RPMI8226 (cell line): ENCODE results near the gene GAK.
"Not testable (repeated sequence)": the region's sequence is repeated elsewhere in the genome, so short reads cannot be mapped to it uniquely, and the experiment has no call there.

ENCODE experiments used
- DNase-seq: peaks from one replicate; pipeline ENCODE4 v3.0.0-alpha.2; 2015

The GAK gene

DNA sequence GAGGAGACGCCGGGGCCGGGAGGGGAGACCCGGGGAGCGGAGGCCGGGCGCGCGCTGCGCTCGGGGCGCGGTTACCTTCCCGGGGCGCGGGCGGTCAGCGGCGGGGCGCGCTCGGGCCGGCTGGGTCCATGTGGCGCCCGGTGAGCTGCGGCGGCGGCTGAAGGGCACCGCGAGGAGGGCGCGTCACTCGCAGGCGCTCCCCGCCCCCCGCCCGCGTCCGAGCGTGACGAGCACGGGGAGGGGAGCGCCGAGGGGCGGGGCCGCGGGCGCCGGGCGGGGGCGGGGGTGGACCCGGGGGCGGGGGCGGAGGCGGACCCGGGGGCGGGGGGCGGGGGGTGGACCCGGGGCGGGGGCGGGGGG is 106.2 kb downstream of the GAK start, which contains the start of gene CPLX1:
Gene CPLX1, minus strand, starts transcription at position 159 of the 360 bp plus-strand sequence. CDS start 1,607 bp downstream, outside the sequence.
- peak; percentile 30 for DNase-seq

GRCh38 chr4:825063-825970 is 106.8 kb downstream of the GAK start:
- peak; percentile 28 for DNase-seq

GRCh38 chr4:824461-825062 is 107.6 kb downstream of the GAK start:
- DNase-seq = no peak

- no peak for DNase-seq
Observed at GRCh38 chr4:823761-824460, 108.2 kb downstream of the GAK start.

GRCh38 chr4:823176-823760 is 108.8 kb downstream of the GAK start:
- DNase-seq = no peak

- DNase-seq = no peak
Observed at GRCh38 chr4:822361-823175, 109.5 kb downstream of the GAK start.

DNA sequence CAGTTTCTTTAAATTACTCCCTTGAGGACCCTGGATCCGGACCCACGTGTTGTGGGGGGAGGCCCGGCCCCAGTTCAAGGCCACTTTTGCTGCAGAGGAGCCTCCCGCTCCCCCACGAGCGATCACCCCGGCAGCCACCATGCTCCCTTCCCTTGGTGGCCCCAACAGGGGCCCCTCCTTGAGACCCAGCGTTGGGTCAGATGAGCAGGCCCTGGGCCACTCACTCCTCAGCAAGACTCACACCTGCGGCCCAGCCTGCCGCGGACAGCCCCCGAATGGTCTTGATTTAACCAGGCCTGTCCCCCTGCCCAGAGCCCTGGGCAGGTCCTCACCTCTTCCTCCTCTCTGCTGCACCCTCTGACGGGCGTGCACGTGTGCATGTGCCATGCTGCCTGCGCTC is 110.5 kb downstream of the GAK start:
- no peak for DNase-seq

DNA sequence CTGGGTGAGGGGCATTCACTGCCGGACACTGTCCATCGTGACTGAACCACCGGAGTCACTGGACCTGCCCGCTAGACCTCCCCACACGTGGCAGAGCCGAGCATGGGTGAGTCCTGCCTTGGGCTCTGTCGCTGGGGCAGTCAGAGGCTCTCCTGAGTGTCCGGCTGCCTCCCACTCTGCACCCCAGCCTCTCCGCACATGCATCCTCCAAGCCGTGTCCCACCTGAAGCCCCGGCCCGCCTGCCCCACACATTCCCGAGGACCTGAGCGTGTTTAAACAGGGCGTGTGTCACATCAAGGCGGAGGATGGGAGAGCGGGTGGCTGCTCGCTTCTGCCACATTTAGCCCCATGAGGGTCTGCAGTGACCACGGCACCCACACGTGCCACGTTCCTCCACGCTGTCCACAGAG is 110.9 kb downstream of the GAK start:
- DNase-seq = no peak

GRCh38 chr4:820230-821172 is 111.6 kb downstream of the GAK start:
- no peak for DNase-seq

DNA sequence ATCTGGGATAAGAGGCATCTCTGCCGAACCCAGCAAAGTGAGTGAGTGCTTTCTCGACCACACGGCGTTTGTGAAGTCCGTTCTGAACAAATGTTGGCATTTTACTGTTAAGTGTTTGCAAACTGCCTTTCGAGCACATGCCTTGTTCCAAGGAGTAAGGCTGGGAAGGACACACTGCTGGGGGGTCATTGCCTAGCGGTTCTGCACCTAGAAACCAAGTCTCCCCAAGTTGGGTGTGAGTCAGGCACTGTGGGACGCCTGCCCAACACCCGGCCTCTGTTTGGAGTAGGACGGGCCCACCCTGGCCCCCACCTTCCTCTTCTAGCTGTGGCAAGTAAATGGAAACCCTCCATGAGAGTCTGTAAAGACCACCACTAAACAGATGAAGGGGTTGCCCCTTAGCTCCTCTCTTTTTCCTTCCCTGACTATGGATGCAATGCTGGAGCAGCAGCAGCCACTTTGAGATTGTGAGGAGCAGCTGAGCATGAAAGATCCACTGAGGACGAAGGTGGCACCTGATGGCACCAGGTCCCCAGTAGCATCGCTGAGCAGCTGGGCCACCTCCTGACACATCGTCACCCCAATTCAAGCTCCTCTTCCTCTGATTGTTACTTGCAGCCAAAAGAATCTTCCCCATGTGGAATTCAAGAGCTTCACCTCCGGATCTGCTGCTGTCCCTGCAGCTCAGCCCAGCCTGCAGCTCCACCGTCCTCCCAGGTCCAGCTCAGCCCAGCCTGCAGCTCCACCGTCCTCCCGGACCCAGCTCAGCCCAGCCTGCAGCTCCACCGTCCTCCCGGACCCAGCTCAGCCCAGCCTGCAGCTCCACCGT is 112.5 kb downstream of the GAK start:
- DNase-seq = no peak

DNA sequence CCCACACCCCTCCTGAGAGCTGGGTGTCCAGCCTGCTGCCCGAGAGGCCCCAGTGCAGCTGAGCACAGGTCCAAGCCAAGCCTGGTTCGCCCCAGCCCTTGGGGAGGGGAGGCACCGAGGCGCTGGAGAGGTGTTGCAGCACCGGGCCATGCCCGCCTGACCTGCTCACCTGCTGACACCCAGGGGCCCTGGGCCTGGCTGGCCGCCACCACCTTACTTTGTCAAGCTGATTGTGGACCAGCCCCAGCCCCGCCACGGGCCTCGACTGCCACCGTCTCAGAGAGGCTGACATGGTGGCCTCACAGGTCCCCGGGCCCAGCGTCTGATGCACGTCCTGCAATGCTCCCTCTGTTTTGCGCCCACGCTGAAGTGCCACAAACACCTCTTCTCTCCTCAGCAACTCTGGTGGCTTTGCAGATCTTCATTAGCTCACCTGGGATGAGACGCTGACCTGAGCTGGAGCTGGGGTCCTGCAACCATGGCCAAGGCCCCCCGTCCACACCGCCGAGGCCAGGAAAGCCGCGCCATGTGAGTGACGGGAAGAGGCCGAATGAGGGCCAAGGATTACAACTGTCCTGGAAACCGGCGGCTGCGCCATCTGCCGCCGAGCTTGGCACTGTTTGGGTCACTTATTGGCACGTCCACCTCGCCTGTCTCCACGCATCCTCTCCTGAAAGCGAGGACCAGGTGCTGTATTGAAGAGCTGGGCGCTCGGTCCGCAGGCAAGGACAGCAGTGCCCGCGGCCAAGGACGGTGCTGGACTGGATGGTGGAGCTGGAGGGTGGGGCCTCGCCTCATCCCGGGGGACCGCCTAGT is 113.8 kb downstream of the GAK start:
- no peak for DNase-seq

- DNase-seq = no peak
Observed at GRCh38 chr4:815464-816146, 116.5 kb downstream of the GAK start.

- DNase-seq = no peak
Observed at GRCh38 chr4:814312-814850, 117.7 kb downstream of the GAK start.

DNA sequence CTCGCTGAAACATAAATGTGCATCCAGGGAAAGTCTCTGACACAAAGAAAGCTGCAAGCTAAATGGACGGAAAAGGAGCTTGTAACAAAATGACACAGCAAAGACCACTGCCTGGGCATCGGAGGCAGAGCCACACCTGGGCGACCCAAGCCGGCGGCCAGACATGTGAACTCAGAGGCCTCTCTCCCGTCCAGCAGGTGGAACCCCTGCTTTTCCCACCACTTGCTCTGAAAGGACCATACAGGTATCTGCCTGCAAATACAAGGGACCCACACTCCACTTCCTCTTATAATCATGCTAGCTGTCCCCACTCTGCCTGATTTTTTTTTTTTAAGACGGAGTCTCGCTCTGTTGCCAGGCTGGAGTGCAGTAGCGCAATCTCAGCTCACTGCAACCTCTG is 118.2 kb downstream of the GAK start:
- peak; percentile 45 for DNase-seq

GRCh38 chr4:808860-809570 is 123.1 kb downstream of the GAK start:
- DNase-seq = no peak

- DNase-seq = no peak
Observed at GRCh38 chr4:807792-808191, 124.3 kb downstream of the GAK start.

DNA sequence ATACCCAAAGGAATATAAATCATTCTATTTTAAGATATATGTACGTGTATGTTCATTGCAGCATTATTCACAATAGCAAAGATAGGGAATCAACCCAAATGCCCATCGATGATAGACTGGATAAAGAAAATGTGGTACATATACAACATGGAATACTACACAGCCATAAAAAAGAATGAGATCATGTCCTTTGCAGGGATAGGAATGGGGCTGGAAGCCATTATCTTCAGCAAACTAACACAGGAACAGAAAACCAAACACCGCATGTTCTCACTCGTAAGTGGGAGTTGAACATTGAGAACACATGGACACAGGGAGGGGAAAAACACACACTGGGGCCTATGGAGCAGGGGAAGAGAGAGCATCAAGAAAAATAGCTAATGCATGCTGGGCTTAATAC is 125.1 kb downstream of the GAK start:
- DNase-seq = not testable (repeated sequence)

DNA sequence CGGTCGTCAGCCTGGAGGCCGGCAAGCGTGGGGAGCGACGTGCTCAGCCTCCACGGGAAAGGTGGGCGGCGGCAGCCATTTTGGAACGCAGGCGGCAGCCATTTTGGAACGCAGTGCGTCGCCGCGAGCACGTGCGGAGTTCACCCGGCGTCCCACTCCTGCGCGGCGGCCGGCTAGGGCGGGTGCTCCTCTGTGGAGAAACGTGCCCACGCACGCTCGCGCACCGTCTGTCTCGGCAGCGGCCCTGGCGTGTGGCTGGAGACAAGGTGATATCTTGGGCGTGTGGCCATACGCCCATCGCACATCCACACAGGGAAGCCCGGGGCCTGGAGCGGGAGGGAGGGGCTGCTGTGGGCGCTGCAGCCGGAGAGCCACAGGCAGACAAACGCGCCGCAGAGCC is 127.3 kb downstream of the GAK start:
- no peak for DNase-seq
